ENCODE data around the gene TSEN54. TPM values are rescaled to one million over a fixed set of nuclear protein-coding genes. Genes with fewer than 3 reads are reported as not detected.

Gene TSEN54
- total and polyA plus RNA-seq, 7 donors = 5.7 to 14.9 (median 9.7) TPM

DNA sequence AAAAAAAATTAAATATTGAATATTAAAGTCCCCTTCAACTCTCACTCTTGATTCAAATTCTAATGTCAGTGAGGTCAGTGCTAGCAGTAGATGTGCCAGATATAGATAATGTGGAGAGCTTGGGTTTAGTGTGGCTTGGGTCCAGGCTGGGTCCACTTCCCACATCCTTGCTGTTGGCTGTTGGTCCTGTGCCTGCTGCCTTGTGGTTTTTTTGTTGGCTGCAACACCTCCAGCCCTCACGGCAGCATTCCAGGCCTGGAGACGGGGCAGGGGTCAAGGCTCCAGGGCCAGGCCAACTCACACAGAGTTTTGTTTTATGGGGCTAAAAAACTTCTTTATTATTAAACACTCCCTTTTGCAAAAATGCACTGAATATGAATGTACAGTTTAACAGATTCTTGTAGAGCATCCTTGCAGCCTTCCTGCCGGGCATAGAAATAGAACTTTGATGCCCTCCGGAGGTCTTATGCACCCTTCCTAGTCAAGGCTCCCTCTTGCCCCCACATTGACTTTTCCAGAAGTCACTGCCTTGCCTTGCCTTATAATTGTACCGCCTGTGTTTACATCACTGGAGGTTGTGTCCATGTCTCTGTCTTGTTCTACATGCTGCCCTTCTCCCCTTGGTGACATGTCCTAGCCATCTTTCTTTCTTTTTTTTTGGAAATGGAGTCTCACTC lies 45.7 kb downstream of the TSEN54 start:
- no peak for TF ChIP-seq CTCF (IDR thresholded peaks at IDR 0.05)
- Histone ChIP-seq H3K36me3 (ENCODE audit: insufficient read depth in 1 of 2, low read depth in 1 of 2) (no peaks in the 10 kb centered on the region), H3K4me3 (no peak overlapping the region), H3K4me1 (no peaks in the 10 kb centered on the region), H3K27me3 (ENCODE audit: insufficient read depth in 3 of 3, low read length in 2 of 3) (peaks cover 0 to 1% (median 0%) of the 10 kb centered on the region in 3 donors), H3K9me3 (no peaks in the 10 kb centered on the region), H3K27ac (no peak overlapping the region)
- DNase-seq (no peak), ATAC-seq (no peak)
- WGBS, 3 donors = 62 to 80% (median 68%) methylated on average over 5 of the region's 5 CpGs
- intact Hi-C loops (cut with DNase I) = no loop called here

DNA sequence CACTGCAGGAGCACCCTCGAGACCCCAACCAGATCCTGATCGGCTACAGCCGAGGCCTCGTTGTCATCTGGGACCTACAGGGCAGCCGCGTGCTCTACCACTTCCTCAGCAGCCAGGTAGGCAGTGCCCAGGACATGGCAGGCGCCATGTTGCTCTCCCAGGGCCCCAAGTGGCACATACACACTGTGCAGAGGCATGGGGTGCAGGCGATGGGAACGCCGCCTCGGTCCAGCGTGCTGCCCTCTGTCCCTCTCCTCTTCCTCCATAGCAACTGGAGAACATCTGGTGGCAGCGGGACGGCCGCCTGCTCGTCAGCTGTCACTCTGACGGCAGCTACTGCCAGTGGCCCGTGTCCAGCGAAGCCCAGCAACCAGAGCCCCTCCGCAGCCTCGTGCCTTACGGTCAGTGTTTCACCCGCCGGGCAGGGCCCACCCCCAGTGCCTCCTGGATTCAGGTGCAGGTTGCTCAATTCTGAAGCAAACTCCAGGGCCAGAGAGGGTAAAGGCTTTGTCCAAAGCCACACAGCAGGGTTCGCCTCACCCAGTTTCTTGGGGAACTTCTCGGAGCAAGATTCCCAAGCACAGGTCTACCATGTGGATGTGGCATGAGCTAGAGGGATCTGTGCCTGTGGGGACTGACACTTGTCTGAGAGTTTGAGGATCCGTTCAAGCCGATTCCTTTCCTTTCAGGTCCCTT lies 46.9 kb downstream of the TSEN54 start:
- Histone ChIP-seq H3K27ac (no peak overlapping the region), H3K4me1 (no peaks in the 10 kb centered on the region), H3K36me3 (ENCODE audit: insufficient read depth in 1 of 2, low read depth in 1 of 2) (no peaks in the 10 kb centered on the region), H3K27me3 (ENCODE audit: insufficient read depth in 3 of 3, low read length in 2 of 3) (peaks cover 0 to 1% (median 0%) of the 10 kb centered on the region in 3 donors), H3K4me3 (no peak overlapping the region), H3K9me3 (no peaks in the 10 kb centered on the region)
- no peak for DNase-seq
- intact Hi-C loops (cut with DNase I) = no loop called here
- ATAC-seq = no peak
- TF ChIP-seq CTCF (IDR thresholded peaks at IDR 0.05) = no peak
- 68 to 73% (median 69%) methylated on average over 26 to 28 of the region's 28 CpGs for WGBS, 3 donors

DNA sequence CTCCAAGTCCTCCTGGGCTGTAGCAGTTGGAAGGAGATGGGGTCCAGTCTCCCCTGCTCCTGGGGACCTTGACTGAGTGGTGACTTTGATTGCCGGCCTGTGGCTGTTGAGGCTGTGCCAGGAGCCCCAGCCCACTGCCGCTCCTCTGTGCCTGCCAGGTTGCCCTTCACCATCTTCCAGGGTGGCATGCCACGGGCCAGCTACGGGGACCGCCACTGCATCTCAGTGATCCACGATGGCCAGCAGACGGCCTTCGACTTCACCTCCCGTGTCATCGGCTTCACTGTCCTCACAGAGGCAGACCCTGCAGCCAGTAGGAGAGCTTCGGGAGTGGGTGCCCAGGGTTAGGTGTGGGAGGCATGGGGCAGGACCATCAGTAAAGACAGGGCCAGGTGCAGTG lies 47.9 kb downstream of the TSEN54 start:
- H3K9me3 ChIP-seq = no peaks in the 10 kb centered on the region
- no peak for DNase-seq
- no peak for ATAC-seq
- no peak overlapping the region for H3K4me3 ChIP-seq
- no peak overlapping the region for H3K27ac ChIP-seq
- intact Hi-C loops (cut with DNase I) = no loop called here
- peaks cover 0 to 1% (median 0%) of the 10 kb centered on the region in 3 donors for H3K27me3 ChIP-seq (ENCODE audit: insufficient read depth in 3 of 3, low read length in 2 of 3)
- WGBS, 3 donors = 89 to 97% (median 95%) methylated on average over 11 of the region's 11 CpGs
- no peaks in the 10 kb centered on the region for H3K4me1 ChIP-seq
- no peak for TF ChIP-seq CTCF (IDR thresholded peaks at IDR 0.05)
- no peaks in the 10 kb centered on the region for H3K36me3 ChIP-seq (ENCODE audit: insufficient read depth in 1 of 2, low read depth in 1 of 2)

GRCh38 chr17:75565066-75565465 lies 48.7 kb downstream of the TSEN54 start:
- intact Hi-C loops (cut with DNase I) = no loop called here
- DNase-seq = no peak
- Histone ChIP-seq H3K27me3 (ENCODE audit: insufficient read depth in 3 of 3, low read length in 2 of 3) (peaks cover 0 to 1% (median 0%) of the 10 kb centered on the region in 3 donors), H3K36me3 (ENCODE audit: insufficient read depth in 1 of 2, low read depth in 1 of 2) (no peaks in the 10 kb centered on the region), H3K27ac (no peak overlapping the region), H3K9me3 (no peaks in the 10 kb centered on the region), H3K4me1 (no peaks in the 10 kb centered on the region), H3K4me3 (no peak overlapping the region)
- 79 to 82% (median 82%) methylated on average over 7 of the region's 7 CpGs for WGBS, 3 donors
- TF ChIP-seq CTCF (IDR thresholded peaks at IDR 0.05) = no peak
- no peak for ATAC-seq
